Right renal pelvis (tissue), 4 donors: ENCODE results near the gene KRT25. TPM values are rescaled to one million over a fixed set of nuclear protein-coding genes. Genes with fewer than 3 reads are reported as not detected.

Source experiments
- DNase-seq, 4 donors: peaks; one replicate each; pipeline ENCODE4 v3.0.0-alpha.2; 2013; ENCODE audit warnings: low read depth in 4 of 4, low spot score in 3 of 4, missing footprints in 1 of 4
- polyA plus RNA-seq, 4 donors: library from polyadenylated mRNA; unstranded; fragments of 120-200 nt; gene quantifications; one replicate each; pipeline ENCODE4 v1.2.1, GENCODE V29; 2013; ENCODE audit not compliant: insufficient read length in 4 of 4

KRT25 gene
- polyA plus RNA-seq = under 1 TPM in 1 of 4 donors, not detected in 3; 0.04 TPM

DNA sequence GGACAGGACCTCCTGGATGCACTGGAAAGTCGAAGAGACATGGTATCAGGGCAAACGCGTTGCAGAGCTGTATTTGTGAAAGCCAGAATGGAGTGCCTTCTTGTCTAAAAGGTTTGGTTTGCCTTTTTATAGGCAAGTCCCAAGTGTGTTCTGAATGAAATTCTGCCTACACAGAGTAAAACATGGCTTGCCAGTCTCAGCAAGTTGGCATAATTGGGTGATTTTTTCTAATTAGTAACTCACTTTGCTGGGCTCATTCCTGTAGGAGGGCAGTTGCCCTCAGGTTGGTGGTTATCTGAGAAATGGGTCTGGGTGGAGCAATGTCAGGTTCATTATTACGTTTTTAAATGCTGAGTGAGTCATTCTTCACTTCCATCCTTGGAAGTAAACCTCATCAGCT, at the start of gene KRT25:
Gene KRT25 (minus strand): TSS at position 101 of the 400 bp plus-strand sequence. CDS start 60 bp downstream, at position 41.
- DNase-seq = no peak

- no peak for DNase-seq
Measured at GRCh38 chr17:40803617-40804082, 48.5 kb upstream of the KRT25 start.

GRCh38 chr17:40801157-40801556, 46.0 kb upstream of the KRT25 start:
- DNase-seq = no peak

GRCh38 chr17:40800381-40800780, 45.2 kb upstream of the KRT25 start:
- no peak for DNase-seq

DNA sequence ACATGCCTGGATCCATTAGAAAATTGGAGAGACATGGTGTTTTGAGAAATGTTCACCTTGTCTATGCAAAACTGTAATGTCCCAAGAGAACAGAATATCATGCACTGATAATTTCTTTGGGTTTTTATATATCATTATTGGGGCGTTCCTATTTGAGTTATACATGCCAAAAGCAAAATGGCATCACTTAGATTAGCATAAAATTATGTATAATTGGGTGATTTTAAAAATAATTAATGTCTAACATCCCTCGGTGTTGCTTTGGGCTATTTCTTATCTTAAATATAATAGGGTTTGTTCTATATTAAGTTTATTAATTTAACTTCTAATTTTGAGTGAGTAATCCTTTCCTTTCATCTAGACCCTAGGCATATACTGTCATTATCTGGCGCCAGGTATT, 44.7 kb upstream of the KRT25 start, which contains the start of gene KRT28:
Gene KRT28 (minus strand): TSS at position 101 of the 400 bp plus-strand sequence. CDS start 66 bp downstream, at position 35.
- no peak for DNase-seq

- DNase-seq = no peak
Measured at GRCh38 chr17:40796846-40797245, 41.7 kb upstream of the KRT25 start.

DNA sequence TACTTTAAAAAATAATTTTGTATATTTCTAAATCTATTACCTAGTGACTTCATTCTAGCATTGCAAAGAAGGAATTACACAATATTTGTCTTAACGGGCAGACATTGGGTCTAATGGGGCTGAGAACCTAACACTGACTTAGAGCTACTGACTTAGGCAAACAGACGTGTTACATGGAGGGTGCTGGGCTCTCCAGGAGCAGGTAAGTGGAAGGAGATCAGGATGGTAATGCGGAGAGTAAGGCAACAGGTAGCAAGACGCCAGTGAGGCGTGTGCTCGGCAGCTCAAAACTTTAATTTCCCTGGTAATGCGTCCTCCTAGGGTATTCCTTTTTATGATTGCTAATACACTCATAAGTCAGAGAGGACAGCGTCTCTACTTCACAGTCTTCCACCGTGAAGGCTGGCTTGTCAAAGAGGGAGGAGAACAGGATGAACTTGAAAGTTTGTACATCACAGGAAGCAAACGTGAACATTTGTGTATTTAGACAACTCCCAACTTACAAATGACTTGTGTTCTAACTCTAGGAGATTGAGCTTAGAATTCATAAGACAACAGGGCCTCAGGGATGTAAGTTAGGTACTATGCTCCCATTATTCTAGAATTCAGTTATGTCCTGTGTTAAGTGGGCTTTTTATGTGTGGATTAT, 40.0 kb upstream of the KRT25 start:
- DNase-seq = no peak

- DNase-seq = no peak
Measured at GRCh38 chr17:40794466-40794865, 39.3 kb upstream of the KRT25 start.

DNA sequence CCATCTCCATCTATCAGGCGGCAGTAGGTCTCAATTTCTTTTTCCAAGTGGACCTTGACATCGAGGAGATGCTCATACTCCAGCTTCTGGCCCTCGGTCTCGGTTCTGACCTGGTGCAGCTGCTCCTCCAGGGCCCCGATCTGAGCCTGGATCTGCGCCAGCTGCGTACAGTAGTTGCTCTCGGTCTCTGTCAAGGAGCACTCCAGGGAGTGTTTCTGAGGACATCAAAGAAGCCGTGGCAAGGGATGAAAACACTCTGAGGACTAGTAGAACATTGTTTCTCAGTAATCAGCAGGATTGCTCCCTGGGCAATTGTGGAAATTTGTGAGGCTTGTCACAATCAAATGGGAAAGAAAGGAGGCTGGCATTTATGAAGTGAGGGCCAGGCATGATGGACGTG, 38.7 kb upstream of the KRT25 start:
- no peak for DNase-seq

- peak in 2 of 4 donors; percentile 20 to 25 for DNase-seq
Measured at GRCh38 chr17:40791787-40792436, 36.8 kb upstream of the KRT25 start.

DNA sequence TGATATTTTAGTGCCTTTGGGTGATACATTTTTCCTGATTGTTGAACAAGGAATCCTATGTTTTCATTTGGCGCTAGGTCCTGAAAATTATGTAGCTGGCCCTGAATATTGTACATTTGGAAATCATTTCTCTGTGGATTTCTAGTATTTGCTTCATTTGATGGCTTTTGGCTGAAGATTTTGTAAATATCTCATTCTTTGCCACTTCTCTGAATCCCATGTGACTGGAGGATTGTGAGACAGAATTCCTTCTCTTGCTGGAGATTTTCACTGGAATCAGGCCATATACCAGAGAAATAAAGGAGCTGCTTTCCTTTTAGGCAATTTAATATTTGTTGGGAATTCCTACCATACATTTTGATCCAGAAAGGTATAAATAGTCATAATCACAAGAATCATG, 36.0 kb upstream of the KRT25 start:
- no peak for DNase-seq

- no peak for DNase-seq
Measured at GRCh38 chr17:40782450-40782849, 27.3 kb upstream of the KRT25 start, which contains the start of gene KRT27. Gene KRT27, minus strand, starts transcription at chr17:40782550. Its CDS starts 57 bp downstream, at chr17:40782493.

GRCh38 chr17:40779181-40779909, 24.2 kb upstream of the KRT25 start:
- DNase-seq = no peak

- no peak for DNase-seq
Measured at GRCh38 chr17:40778461-40778860, 23.3 kb upstream of the KRT25 start.

GRCh38 chr17:40777971-40778370, 22.8 kb upstream of the KRT25 start:
- DNase-seq = no peak

DNA sequence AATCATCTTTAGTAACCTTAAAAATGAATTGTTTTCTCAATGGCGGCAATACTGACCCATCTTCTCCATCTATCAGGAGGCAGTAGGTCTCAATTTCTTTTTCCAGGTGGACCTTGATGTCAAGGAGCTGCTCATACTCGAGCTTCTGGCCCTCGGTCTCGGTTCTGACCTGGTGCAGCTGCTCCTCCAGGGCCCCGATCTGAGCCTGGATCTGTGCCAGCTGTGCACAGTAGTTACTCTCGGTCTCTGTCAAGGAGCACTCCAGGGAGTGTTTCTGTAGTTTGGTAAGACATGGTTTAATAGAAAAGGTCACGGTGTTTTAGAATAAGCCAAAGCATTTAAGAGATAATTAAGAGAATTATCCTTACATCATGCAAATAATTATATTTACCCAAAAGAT, 22.3 kb upstream of the KRT25 start:
- no peak for DNase-seq

DNA sequence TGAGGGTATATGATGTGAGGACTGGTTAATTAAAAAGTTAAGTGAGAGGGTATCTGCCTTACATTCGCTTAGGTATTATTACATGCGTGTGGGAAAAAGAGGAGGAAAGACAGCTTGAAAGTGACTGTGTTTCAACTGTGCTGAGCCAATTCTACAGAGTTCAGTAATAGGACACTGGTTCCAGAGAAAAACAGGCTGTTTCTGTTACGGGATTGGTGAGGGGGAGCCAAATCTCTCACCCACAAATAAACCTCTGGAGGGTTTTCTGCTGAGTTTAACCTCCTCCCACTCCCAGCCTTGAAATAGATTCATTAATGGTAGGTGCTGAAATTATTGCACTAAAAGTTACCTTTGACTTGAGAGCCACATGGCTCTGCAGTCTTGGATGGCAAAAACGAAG, 20.8 kb upstream of the KRT25 start:
- peak in 1 of 4 donors; percentile 9 for DNase-seq

GRCh38 chr17:40772101-40772500, 17.0 kb upstream of the KRT25 start, which contains the start of gene KRT26:
Gene KRT26, minus strand, starts transcription at chr17:40772201. Its CDS starts 88 bp downstream, at chr17:40772113.
- DNase-seq = no peak

DNA sequence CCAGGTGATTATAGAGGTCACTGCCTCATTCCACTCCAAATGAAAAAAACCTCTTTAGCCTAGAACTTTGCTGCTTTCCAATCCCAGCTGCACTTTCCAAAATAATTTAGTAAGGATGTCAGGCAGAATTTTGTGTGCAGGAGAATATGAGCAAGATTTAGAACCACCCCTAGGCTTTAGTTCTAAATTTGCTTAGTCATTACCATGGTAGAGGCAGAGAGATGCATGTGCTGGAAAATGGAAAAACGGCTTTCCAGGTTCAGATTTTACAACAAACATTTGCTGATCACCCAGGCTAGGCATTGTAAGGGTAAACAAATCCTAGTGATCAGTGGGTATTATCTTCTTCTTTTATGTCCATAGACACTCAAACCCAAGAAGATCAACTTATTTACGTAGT, 10.5 kb upstream of the KRT25 start:
- DNase-seq = no peak

GRCh38 chr17:40763752-40764151, 8.6 kb upstream of the KRT25 start:
- no peak for DNase-seq
